Measurements from ENCODE around the gene CD6.
"Not testable (repeated sequence)": the region's sequence is repeated elsewhere in the genome, so short reads cannot be mapped to it uniquely, and the experiment has no call there.

Gene CD6

GRCh38 chr11:61058583-61059259 lies 87.2 kb downstream of the CD6 start:
- no peak for DNase-seq

- DNase-seq: no peak
Observed at GRCh38 chr11:61059260-61059752, 87.8 kb downstream of the CD6 start.

- peak; percentile 33 to 54 (median 48) for DNase-seq
Observed at GRCh38 chr11:61061081-61061826, 89.8 kb downstream of the CD6 start.

- DNase-seq: no peak
Observed at GRCh38 chr11:61062181-61062930, 90.9 kb downstream of the CD6 start.

GRCh38 chr11:61065236-61065635 lies 93.8 kb downstream of the CD6 start:
- not testable (repeated sequence) for DNase-seq

- DNase-seq: no peak
Observed at GRCh38 chr11:61065955-61066638, 94.6 kb downstream of the CD6 start.

- DNase-seq: no peak
Observed at GRCh38 chr11:61066645-61067044, 95.2 kb downstream of the CD6 start.

- no peak for DNase-seq
Observed at GRCh38 chr11:61067782-61068446, 96.4 kb downstream of the CD6 start.

- no peak for DNase-seq
Observed at GRCh38 chr11:61068581-61068980, 97.1 kb downstream of the CD6 start.

- DNase-seq: no peak
Observed at GRCh38 chr11:61069427-61069826, 97.9 kb downstream of the CD6 start.
